ENCODE data around the gene GANAB. TPM values are rescaled to one million over a fixed set of nuclear protein-coding genes. Genes with fewer than 3 reads are reported as not detected.

The GANAB gene
- total RNA-seq, 4 donors from 2014 or later, result 77.7 to 129 (median 111) TPM

DNA sequence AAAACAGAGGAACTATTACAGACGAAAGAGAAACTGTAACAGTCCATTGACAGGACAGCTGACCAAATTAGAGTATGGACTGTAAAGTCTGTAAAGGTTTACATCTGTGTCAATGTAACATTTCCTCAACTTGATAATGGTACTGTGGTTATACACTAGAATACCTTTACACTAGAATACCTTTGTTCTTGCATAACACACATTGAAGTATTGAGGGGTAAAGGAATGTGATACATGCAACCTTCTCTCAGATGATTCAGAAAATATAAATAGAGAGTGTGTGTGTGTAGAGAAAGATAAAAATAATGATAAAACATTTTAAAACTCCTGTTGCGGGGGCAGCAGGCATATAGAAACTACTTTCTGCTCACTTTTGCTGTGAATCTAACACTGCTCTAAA lies 67.2 kb downstream of the GANAB start:
- intact Hi-C loops (cut with DNase I), result no loop called here
- H3K36me3 ChIP-seq, result peaks cover 20 to 79% (median 59%) of the 10 kb centered on the region in 4 donors
- 88% methylated on average over 2 of the region's 2 CpGs for WGBS

DNA sequence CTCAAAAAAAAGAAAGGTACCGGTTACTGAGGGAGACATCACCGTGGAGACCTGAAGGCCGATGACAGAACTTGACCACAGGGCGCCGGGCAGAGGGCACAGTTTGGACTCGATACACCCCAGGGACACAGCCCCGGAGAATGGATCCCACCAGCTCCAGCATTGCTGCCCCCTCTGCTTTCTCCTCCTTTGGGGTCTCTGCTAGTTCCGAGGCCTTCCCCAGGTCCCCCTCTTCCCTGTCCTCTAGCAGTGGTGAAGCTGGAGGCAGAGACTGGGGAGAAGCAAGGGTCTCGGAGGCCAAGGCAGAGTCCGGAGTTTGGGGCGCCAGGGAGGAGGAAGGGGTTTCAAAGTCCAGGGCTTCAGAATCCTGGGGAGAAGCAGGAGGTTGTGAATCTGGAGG lies 67.9 kb downstream of the GANAB start:
- Histone ChIP-seq H3K4me1 (peaks cover 23 to 29% (median 26%) of the 10 kb centered on the region in 4 donors), H3K27ac (replicated peaks in 1 of 4) (peak overlapping the region in 2 of 4 donors; percentile 14 to 44), H3K27me3 (no peaks in the 10 kb centered on the region), H3K9me3 (no peaks in the 10 kb centered on the region), H3K4me3 (no peak overlapping the region), H3K36me3 (peaks cover 20 to 77% (median 59%) of the 10 kb centered on the region in 4 donors)
- TF ChIP-seq POLR2A (IDR thresholded peaks at IDR 0.05; ENCODE audit: low read depth) (no peak), EP300 (IDR thresholded peaks at IDR 0.05) (no peak), POLR2AphosphoS5 (IDR thresholded peaks at IDR 0.05) (no peak)
- TF ChIP-seq, protein P1, sequence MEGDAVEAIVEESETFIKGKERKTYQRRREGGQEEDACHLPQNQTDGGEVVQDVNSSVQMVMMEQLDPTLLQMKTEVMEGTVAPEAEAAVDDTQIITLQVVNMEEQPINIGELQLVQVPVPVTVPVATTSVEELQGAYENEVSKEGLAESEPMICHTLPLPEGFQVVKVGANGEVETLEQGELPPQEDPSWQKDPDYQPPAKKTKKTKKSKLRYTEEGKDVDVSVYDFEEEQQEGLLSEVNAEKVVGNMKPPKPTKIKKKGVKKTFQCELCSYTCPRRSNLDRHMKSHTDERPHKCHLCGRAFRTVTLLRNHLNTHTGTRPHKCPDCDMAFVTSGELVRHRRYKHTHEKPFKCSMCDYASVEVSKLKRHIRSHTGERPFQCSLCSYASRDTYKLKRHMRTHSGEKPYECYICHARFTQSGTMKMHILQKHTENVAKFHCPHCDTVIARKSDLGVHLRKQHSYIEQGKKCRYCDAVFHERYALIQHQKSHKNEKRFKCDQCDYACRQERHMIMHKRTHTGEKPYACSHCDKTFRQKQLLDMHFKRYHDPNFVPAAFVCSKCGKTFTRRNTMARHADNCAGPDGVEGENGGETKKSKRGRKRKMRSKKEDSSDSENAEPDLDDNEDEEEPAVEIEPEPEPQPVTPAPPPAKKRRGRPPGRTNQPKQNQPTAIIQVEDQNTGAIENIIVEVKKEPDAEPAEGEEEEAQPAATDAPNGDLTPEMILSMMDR (IDR thresholded peaks at IDR 0.05), result no peak
- no peak for DNase-seq (ENCODE audit: extremely low spot score)
- WGBS, result 96% methylated on average over 8 of the region's 11 CpGs
- intact Hi-C loops (cut with DNase I), result no loop called here

More for the DNA sequence above, 67.2 kb downstream of the GANAB start:
- Histone ChIP-seq H3K4me1 (peaks cover 23 to 28% (median 26%) of the 10 kb centered on the region in 4 donors), H3K27me3 (no peaks in the 10 kb centered on the region), H3K4me3 (no peak overlapping the region), H3K27ac (replicated peaks in 1 of 4) (no peak overlapping the region), H3K9me3 (no peaks in the 10 kb centered on the region)
- TF ChIP-seq POLR2AphosphoS5 (IDR thresholded peaks at IDR 0.05), result no peak
- TF ChIP-seq, protein P1 (IDR thresholded peaks at IDR 0.05), result no peak
- TF ChIP-seq EP300 (IDR thresholded peaks at IDR 0.05), result no peak
- TF ChIP-seq POLR2A (IDR thresholded peaks at IDR 0.05; ENCODE audit: low read depth), result no peak
- no peak for DNase-seq (ENCODE audit: extremely low spot score)

DNA sequence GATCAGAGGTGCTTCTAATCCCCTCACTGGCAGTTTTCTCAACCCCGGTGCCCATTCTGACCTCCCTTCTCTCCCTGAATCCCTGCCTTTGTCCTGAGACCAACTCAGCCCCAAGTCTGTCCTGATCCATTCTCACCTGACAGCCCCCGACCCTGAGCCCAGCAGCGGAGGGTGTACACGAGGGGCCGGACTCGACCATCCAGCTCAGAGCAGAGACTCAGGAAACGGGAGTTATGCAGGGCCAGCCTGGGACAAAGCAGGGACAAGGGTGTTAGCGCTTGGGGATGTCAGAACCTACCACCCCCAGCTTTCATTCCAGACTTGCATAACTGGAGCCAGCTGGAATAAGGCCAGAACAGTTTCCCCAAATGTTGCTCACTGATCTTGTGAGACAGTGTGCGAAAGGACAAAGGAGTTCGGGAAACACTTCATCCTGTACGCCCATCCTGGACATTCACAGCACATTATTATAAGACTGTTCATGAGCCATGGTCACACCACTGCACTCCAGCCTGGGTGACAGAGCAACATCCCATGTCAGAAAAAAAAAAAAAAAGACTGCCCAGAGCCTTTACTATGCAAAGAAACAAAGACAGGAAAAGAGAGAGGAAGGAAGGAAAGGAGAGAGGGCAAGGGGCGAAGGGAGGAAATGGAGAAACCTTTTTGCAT lies 69.2 kb downstream of the GANAB start:
- H3K27me3 ChIP-seq, result no peaks in the 10 kb centered on the region
- intact Hi-C loops (cut with DNase I), result no loop called here
- H3K4me3 ChIP-seq, result peak overlapping the region in 1 of 4 donors; percentile 7
- H3K4me1 ChIP-seq, result peaks cover 31 to 42% (median 35%) of the 10 kb centered on the region in 4 donors
- peak; percentile 62 to 66 for TF ChIP-seq POLR2AphosphoS5 (IDR thresholded peaks at IDR 0.05)
- TF ChIP-seq, protein P1 (IDR thresholded peaks at IDR 0.05), result no peak
- WGBS, result 79% methylated on average over 12 of the region's 12 CpGs
- no peaks in the 10 kb centered on the region for H3K9me3 ChIP-seq
- no peak for DNase-seq (ENCODE audit: extremely low spot score)
- H3K27ac ChIP-seq (replicated peaks in 1 of 4), result peak overlapping the region; percentile 51 to 96 (median 94)
- peaks cover 20 to 69% (median 60%) of the 10 kb centered on the region in 4 donors for H3K36me3 ChIP-seq

DNA sequence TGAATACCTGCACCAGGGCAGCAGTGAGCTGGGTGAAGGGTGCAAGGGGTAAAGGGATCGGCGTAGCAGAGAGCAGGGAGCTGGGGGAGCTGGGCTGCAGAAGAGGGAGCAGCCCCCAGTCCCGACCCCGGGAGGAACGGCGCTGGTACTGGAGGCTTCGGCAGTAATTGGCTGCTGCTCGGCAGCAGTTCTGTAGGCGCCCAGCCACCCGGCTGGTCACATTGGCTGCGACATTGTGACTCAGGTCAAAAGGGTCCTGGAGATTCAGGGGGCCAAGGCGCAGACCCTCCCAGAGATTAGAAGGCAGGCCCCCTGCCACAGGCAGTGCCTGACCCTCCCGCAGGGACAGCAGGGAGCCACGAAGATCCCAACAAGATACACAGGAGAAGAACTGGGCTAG lies 70.6 kb downstream of the GANAB start:
- TF ChIP-seq POLR2A (IDR thresholded peaks at IDR 0.05; ENCODE audit: low read depth) (no peak), EP300 (IDR thresholded peaks at IDR 0.05) (no peak), POLR2AphosphoS5 (IDR thresholded peaks at IDR 0.05) (no peak)
- TF ChIP-seq, protein P1 (IDR thresholded peaks at IDR 0.05), result no peak
- peaks cover 25 to 69% (median 58%) of the 10 kb centered on the region in 4 donors for H3K36me3 ChIP-seq
- no peaks in the 10 kb centered on the region for H3K27me3 ChIP-seq
- H3K4me3 ChIP-seq, result peak overlapping the region in 3 of 4 donors; percentile 74 to 84 (median 81)
- intact Hi-C loops (cut with DNase I), result no loop called here
- peak overlapping the region; percentile 93 to 96 (median 94) for H3K27ac ChIP-seq (replicated peaks in 1 of 4)
- no peak for DNase-seq (ENCODE audit: extremely low spot score)
- peaks cover 42 to 55% (median 48%) of the 10 kb centered on the region in 4 donors for H3K4me1 ChIP-seq
- no peaks in the 10 kb centered on the region for H3K9me3 ChIP-seq
- 88% methylated on average over 5 of the region's 14 CpGs for WGBS
